Kidney glomerular epithelial cell (primary cell): ENCODE data around the gene ENPEP.
"Not testable (repeated sequence)": the region's sequence is repeated elsewhere in the genome, so short reads cannot be mapped to it uniquely, and the experiment has no call there.

ENCODE experiments used
- DNase-seq: peaks from one replicate; lab custom pipeline; 2025; lab: John Stamatoyannopoulos, UW

The ENPEP gene

GRCh38 chr4:110520886-110521285 lies 44.9 kb downstream of the ENPEP start:
- no peak for DNase-seq

- DNase-seq: no peak
These were observed 50.6 kb downstream of the ENPEP start for GRCh38 chr4:110526589-110526988.

- no peak for DNase-seq
These were observed 51.2 kb downstream of the ENPEP start for GRCh38 chr4:110527156-110527555.

- DNase-seq: no peak
These were observed 57.1 kb downstream of the ENPEP start for GRCh38 chr4:110532901-110533589.

DNA sequence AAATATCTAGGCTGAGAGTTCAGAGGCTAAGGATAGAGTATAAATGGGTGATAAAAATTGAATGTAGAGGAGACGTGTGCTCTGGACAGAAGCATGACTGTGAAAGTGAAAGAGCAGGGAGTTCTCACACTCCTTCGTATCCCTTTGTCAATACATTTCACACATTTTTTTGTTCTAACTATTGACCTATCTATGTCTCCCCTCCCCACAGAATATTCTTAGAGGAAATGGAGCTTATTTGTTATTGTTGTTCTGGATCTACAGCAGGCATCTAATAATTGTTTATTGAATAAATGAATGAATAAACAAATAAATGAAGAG lies 57.6 kb downstream of the ENPEP start:
- no peak for DNase-seq

GRCh38 chr4:110533940-110534339 lies 58.0 kb downstream of the ENPEP start:
- peak; percentile 92 for DNase-seq

DNA sequence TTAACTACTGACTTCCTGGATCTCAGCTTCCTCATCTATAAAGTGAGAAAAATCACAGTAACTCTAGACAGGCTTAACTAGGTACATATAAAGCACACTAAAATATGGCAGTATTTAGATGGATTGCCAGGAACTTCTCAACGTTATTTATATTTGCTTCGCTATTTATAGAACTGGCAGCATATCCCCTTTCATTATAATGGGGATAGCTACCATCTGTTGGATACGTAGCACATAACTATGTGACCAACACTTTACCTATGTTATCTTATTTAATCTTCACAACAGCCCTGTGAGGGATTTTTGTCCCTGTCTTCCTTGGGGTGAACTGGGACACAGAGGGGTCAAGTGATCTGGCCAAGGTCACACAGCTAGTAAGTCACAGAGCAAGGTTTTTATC lies 64.6 kb downstream of the ENPEP start:
- DNase-seq: no peak

- peak; percentile 47 for DNase-seq
These were observed 65.1 kb downstream of the ENPEP start for GRCh38 chr4:110540982-110541451.

DNA sequence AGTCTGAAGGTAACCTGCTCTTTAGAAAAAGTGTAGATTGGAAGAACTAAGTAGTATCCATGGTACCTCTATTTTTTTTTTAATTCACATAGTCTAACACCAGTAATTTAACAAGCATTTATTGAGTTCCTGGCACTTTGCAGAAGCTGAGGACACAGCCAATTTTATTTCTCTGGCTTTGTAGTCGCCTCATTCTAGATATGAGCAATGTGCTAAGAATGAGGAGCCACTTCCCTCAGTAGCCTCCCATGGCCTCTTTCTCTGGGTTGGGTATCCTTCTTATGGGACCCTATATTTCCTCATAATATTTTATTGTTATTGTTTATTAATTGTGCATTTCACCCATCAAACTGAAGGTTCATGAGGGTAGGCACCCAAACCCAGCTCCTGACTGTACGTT lies 67.6 kb downstream of the ENPEP start:
- DNase-seq: no peak

- no peak for DNase-seq
These were observed 68.6 kb downstream of the ENPEP start for GRCh38 chr4:110544594-110544993.

GRCh38 chr4:110550260-110550659 lies 74.3 kb downstream of the ENPEP start:
- DNase-seq: no peak

- no peak for DNase-seq
These were observed 77.2 kb downstream of the ENPEP start for GRCh38 chr4:110553197-110553596.

GRCh38 chr4:110567214-110567613 lies 91.3 kb downstream of the ENPEP start:
- no peak for DNase-seq

- not testable (repeated sequence) for DNase-seq
These were observed 100.7 kb downstream of the ENPEP start for GRCh38 chr4:110576696-110577095.

DNA sequence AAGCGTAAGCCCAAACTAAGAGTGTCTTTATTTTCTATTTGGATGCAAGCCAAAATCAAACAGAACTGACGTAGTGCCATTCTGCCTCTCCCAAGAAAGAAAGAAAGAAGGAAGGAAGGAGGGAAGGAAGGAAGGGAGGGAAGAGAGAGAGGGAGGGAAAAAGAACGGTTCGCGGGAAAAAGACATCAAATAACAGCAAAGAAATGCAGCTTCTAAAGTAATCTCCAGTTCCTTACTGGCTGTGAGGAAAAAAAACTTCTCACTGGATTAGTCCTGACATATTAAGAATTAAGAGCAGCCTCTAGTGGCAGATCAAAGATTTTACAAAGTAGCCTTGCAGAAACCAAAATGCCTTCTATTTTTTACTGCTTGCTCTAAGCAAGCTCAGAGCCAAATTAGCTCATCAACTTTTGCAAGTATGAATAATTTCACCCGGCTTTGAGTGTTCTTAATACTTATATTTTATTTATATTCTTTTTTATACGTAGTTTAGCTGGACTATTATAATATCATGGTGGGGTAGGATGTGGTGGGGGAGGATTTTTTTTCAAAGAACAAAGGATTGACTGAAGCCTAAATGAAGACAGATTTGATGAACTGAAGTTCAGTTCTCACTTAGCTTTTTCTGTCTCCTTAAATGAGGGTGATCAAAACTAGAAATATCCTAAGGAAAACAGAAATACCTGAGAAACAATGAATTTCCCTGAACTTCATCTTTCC lies 110.3 kb downstream of the ENPEP start:
- DNase-seq: peak; percentile 46

- no peak for DNase-seq
These were observed 111.8 kb downstream of the ENPEP start for GRCh38 chr4:110587666-110588285.

DNA sequence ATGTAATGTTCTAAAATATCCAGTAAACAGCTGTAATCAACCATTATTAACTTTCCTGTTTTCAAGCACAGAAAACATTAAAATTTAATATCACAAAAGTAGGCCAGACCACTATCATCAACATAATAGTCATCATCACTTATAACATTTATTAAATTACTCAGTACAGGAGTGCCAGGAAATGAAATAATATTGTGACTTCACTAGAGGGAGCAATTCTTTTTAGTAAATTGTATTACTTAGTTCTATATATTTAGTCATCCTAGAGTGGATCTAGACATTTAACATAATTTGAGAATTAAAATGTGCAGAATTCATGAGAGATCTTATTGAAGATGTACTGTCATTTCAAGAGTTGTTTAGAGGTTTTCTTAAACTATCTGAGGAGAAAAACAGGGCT lies 113.3 kb downstream of the ENPEP start:
- peak; percentile 5 for DNase-seq

DNA sequence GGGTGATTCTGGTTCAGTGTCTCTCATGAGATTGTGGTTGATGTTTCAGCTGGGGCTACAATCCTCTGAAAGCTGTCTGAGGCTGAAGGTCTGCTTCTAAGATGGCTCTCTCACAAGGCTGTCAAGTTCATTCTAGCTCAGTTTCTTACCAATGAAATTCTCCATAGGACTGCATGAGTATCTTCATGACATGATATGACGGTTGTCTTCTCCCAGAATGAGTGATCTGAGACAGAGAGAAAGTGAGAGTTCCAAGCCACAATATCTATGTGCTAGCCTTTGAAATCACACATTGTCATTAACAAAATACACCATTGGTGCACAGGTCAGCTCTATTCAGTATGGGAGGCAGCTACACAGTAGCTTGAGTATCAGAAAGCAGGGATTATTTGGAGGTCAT lies 119.6 kb downstream of the ENPEP start:
- DNase-seq: no peak

GRCh38 chr4:110596431-110596830 lies 120.5 kb downstream of the ENPEP start:
- DNase-seq: no peak

GRCh38 chr4:110597582-110597981 lies 121.6 kb downstream of the ENPEP start:
- peak; percentile 39 for DNase-seq

- no peak for DNase-seq
These were observed 126.1 kb downstream of the ENPEP start for GRCh38 chr4:110602061-110602460.

DNA sequence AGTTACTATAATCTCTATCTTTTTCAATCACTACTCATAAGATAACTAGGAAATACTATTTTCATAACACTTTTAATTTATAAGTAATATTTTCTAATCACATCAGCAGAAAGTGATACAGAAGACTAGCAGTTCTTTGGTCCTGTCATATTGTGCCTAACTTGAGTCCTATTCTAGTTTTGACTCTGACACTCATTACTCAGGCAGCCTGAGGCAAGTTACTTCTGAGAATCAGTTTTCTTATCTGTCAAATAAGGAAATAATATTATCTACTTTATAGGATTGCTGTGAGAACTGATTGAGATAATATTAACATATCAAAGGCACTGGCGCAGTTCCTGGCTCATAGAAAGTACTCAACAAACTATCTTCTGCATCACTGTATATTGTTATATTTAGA lies 129.1 kb downstream of the ENPEP start:
- DNase-seq: no peak

DNA sequence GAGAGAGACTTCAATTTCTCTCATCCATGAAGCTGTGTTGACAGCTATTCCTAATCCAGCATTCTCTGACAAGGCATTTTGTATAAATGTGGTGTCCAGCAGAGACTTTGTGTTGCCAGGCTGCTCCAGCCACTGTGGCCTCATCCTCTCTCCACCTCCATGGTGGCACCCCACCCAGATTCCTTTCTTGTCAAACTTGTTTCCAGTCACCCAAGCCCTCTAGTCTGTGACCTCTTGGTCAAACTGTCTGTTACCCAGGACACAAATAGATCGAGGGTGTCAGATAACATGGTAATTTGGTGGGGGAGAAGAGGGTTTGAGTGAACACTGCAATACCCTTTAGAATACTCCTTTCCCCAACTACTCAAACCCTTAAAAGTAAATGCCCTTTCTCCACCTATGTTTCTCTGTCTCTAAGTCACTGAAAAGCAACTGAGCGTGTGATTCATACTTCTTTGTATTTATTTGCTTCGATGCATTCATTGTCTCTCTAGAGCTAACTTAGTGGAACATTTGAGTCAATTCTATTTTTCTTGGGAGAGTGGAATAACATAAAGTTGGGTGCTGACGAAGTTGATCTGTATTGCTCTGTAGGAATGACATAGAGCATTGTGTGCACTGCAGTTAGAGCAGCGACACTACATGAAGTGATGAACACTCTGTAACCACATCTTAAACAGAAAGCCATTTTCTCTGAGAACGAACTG lies 133.2 kb downstream of the ENPEP start:
- DNase-seq: peak; percentile 64
